Body of pancreas (tissue), 4 donors: ENCODE data around the gene CLIC6.

Experiments
- POLR2A ChIP-seq, 3 donors: fragments of 450-650 bp; IDR thresholded peaks; one replicate each; pipeline ENCODE4 v1.6.1; 2016; ENCODE audit warnings: antibody characterized with exemption in 3 of 3, mild to moderate bottlenecking in 2 of 3
- TF ChIP-seq, protein P1 (sequence below), 7 experiments: fragments of 450-650 bp in 4 of 7; fragments of 200-600 bp in 3 of 7; sonication (generic) in 3 of 7; IDR thresholded peaks; one replicate each; pipeline ENCODE4 v1.5.1; 2016 to 2019; ENCODE audit warnings: antibody characterized with exemption in 7 of 7

DNA sequence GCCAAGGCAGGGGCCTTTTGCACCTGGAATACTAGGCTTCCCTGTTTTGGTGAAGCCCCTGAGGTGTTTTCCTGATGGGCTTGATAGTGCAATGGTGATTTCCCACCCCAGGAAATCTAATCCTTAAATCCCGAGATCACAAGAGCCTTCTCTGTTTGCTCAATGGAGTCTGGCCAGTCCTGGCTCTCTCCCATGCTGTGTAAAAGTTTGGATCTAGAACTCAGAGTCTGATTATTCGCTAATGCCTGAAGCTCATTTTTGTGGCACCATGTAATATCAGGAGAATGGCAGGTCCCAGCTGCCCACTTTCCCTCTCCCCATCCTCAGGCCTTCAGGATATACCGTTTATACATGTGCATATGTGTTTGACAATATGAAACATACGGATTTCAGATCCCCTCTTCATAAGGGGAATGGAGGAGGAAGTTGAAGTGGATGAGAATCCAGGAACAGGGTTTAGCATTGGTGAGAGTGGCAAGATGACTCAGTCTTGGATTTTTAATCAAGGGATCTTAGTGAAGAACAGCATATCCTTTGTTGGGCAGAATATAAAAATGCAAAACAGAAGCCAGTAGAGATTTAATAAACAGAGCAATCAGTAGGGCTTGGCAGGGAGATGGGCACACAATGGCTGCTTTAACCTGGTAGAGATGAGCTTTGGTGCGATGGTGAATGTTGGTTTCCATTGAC, 62.1 kb downstream of the CLIC6 start:
- TF ChIP-seq, protein P1, sequence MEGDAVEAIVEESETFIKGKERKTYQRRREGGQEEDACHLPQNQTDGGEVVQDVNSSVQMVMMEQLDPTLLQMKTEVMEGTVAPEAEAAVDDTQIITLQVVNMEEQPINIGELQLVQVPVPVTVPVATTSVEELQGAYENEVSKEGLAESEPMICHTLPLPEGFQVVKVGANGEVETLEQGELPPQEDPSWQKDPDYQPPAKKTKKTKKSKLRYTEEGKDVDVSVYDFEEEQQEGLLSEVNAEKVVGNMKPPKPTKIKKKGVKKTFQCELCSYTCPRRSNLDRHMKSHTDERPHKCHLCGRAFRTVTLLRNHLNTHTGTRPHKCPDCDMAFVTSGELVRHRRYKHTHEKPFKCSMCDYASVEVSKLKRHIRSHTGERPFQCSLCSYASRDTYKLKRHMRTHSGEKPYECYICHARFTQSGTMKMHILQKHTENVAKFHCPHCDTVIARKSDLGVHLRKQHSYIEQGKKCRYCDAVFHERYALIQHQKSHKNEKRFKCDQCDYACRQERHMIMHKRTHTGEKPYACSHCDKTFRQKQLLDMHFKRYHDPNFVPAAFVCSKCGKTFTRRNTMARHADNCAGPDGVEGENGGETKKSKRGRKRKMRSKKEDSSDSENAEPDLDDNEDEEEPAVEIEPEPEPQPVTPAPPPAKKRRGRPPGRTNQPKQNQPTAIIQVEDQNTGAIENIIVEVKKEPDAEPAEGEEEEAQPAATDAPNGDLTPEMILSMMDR (IDR thresholded peaks at IDR 0.05) = no peak
- no peak for TF ChIP-seq POLR2A (IDR thresholded peaks at IDR 0.05)
